HepG2 (cell line): ENCODE measurements around the gene ST6GALNAC3. TPM values are rescaled to one million over a fixed set of nuclear protein-coding genes. Genes with fewer than 3 reads are reported as not detected.

ENCODE experiments used
- E2F1 ChIP-seq: sonication (generic); formaldehyde crosslinking; IDR thresholded peaks from 2 replicates; pipeline ENCODE4 v1.5.0; 2020; ENCODE audit warnings: missing genetic modification reagents
- HDAC1 ChIP-seq: sonication (generic); formaldehyde crosslinking; IDR thresholded peaks from 2 replicates; pipeline ENCODE4 v1.5.1; 2020; ENCODE audit warnings: mild to moderate bottlenecking, missing genetic modification reagents
- MTA1 ChIP-seq: sonication (generic); formaldehyde crosslinking; IDR thresholded peaks from 2 replicates; pipeline ENCODE4 v1.4.0; 2020; ENCODE audit warnings: missing genetic modification reagents, mild to moderate bottlenecking, borderline replicate concordance
- NFAT5 ChIP-seq: sonication (generic); formaldehyde crosslinking; IDR thresholded peaks from 2 replicates; pipeline ENCODE4 v1.4.0; 2020; ENCODE audit warnings: missing genetic modification reagents
- POLR2A ChIP-seq, 2 experiments: IDR thresholded peaks; 2 replicates each; pipeline ENCODE4 v1.6.1; 2011; ENCODE audit warnings: low read depth in 2 of 2, low read length in 2 of 2, mild to moderate bottlenecking in 1 of 2, moderate library complexity in 1 of 2; ENCODE audit not compliant: insufficient read depth in 1 of 2
- PPARG ChIP-seq: conservative IDR thresholded peaks from 2 replicates; pipeline ENCODE4 v1.6.1; 2016; ENCODE audit warnings: missing biosample characterization, missing genetic modification reagents
- PREB ChIP-seq: sonication (generic); formaldehyde crosslinking; IDR thresholded peaks from 2 replicates; pipeline ENCODE4 v1.4.0; 2020; ENCODE audit warnings: missing genetic modification reagents
- ZNF557 ChIP-seq: sonication (generic); formaldehyde crosslinking; IDR thresholded peaks from 2 replicates; pipeline ENCODE4 v1.4.0; 2020; ENCODE audit warnings: missing genetic modification reagents
- ZNF615 ChIP-seq: sonication (generic); formaldehyde crosslinking; IDR thresholded peaks from 2 replicates; pipeline ENCODE4 v1.5.0; 2020; ENCODE audit warnings: mild to moderate bottlenecking, missing genetic modification reagents, borderline replicate concordance
- polyA plus RNA-seq, 8 experiments: library from polyadenylated mRNA; depleted of rRNA in 3 of 8; stranded (reverse) in 7 of 8; unstranded in 1 of 8; fragments of >200 nt; fragmentation: Illumina TruSeq in 4 of 8; extraction: Trizol in 4 of 8; gene quantifications; 2 replicates each; pipeline versions ENCODE4 v1.2.1 to v1.2.3, GENCODE V29; 2011 to 2016; ENCODE audit warnings: low read depth in 4 of 8, missing spikeins in 1 of 8, mixed read lengths in 1 of 8; ENCODE audit not compliant: insufficient read depth in 1 of 8
- total RNA-seq, 5 experiments: library from RNA; depleted of rRNA; stranded (reverse); fragments of >200 nt; fragmentation: Illumina TruSeq; extraction: Trizol; gene quantifications; 2 replicates each; pipeline ENCODE4 v1.2.3, GENCODE V29; 2016; ENCODE audit warnings: low read depth in 1 of 5

ST6GALNAC3 gene
- total and polyA plus RNA-seq, 2 of the 13 experiments (the other 11 are each of a cell fraction or from before 2014, with no cell fraction given) = not detected

- TF ChIP-seq MTA1 = no peak
- no peak for TF ChIP-seq POLR2A (IDR thresholded peaks at IDR 0.05; ENCODE audit: insufficient read depth in 1 of 2, low read depth in 2 of 2, low read length in 2 of 2)
- TF ChIP-seq ZNF557 (CRISPR knock-in tag) = no peak
- no peak for TF ChIP-seq E2F1 (CRISPR knock-in tag)
- TF ChIP-seq NFAT5 (CRISPR knock-in tag) = no peak
- TF ChIP-seq ZNF615 (CRISPR knock-in tag) = no peak
- no peak for TF ChIP-seq HDAC1 (CRISPR knock-in tag)
- TF ChIP-seq PREB (CRISPR knock-in tag) = no peak
- no peak for TF ChIP-seq PPARG
Observed at GRCh38 chr1:76395059-76395458, 320.5 kb downstream of the ST6GALNAC3 start (continued).
